HG03457 (cell line): ENCODE data around the gene NINJ2.

ENCODE experiments used
- ATAC-seq: cut with Tn5 transposase; IDR thresholded peaks from one replicate; pipeline ENCODE4 v1.9.1; 2021; ENCODE audit warnings: moderate number of reproducible peaks; ENCODE audit not compliant: unreplicated experiment

Gene NINJ2

GRCh38 chr12:536751-537245, 126.4 kb downstream of the NINJ2 start:
- no peak for ATAC-seq

- no peak for ATAC-seq
These were observed 127.8 kb downstream of the NINJ2 start for GRCh38 chr12:535396-535795.

GRCh38 chr12:534216-534615, 129.0 kb downstream of the NINJ2 start:
- ATAC-seq, result no peak

- no peak for ATAC-seq
These were observed 129.5 kb downstream of the NINJ2 start for GRCh38 chr12:533718-534117.

- no peak for ATAC-seq
These were observed 130.2 kb downstream of the NINJ2 start for GRCh38 chr12:532908-533565.

GRCh38 chr12:531951-532585, 131.2 kb downstream of the NINJ2 start:
- no peak for ATAC-seq

- ATAC-seq, result no peak
These were observed 132.4 kb downstream of the NINJ2 start for GRCh38 chr12:530821-531220.

GRCh38 chr12:530308-530707, 132.9 kb downstream of the NINJ2 start:
- no peak for ATAC-seq

GRCh38 chr12:527729-528128, 135.5 kb downstream of the NINJ2 start:
- ATAC-seq, result no peak

GRCh38 chr12:527241-527640, 136.0 kb downstream of the NINJ2 start:
- no peak for ATAC-seq

- no peak for ATAC-seq
These were observed 137.2 kb downstream of the NINJ2 start for GRCh38 chr12:526089-526488.

GRCh38 chr12:524167-524951, 138.9 kb downstream of the NINJ2 start:
- no peak for ATAC-seq

GRCh38 chr12:522692-523378, 140.4 kb downstream of the NINJ2 start:
- no peak for ATAC-seq

GRCh38 chr12:520119-520518, 143.1 kb downstream of the NINJ2 start:
- no peak for ATAC-seq

GRCh38 chr12:517538-517937, 145.7 kb downstream of the NINJ2 start:
- ATAC-seq, result no peak
